ENCODE results near the gene GPR135.

GRCh38 chr14:59511916-59512575 is 46.9 kb upstream of the GPR135 start:
- TF ChIP-seq, protein P1, sequence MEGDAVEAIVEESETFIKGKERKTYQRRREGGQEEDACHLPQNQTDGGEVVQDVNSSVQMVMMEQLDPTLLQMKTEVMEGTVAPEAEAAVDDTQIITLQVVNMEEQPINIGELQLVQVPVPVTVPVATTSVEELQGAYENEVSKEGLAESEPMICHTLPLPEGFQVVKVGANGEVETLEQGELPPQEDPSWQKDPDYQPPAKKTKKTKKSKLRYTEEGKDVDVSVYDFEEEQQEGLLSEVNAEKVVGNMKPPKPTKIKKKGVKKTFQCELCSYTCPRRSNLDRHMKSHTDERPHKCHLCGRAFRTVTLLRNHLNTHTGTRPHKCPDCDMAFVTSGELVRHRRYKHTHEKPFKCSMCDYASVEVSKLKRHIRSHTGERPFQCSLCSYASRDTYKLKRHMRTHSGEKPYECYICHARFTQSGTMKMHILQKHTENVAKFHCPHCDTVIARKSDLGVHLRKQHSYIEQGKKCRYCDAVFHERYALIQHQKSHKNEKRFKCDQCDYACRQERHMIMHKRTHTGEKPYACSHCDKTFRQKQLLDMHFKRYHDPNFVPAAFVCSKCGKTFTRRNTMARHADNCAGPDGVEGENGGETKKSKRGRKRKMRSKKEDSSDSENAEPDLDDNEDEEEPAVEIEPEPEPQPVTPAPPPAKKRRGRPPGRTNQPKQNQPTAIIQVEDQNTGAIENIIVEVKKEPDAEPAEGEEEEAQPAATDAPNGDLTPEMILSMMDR (conservative IDR thresholded peaks at IDR 0.05 in 1 of 2, IDR thresholded peaks at IDR 0.05 in 1 of 2; ENCODE audit: low read depth in 1 of 2, low read length in 2 of 2) = peak; percentile 54 to 70
- TF ChIP-seq EZH2 (IDR thresholded peaks at IDR 0.05; ENCODE audit: low read length, missing control alignments) = no peak
